Measurements from ENCODE around the gene DCXR.

DNA sequence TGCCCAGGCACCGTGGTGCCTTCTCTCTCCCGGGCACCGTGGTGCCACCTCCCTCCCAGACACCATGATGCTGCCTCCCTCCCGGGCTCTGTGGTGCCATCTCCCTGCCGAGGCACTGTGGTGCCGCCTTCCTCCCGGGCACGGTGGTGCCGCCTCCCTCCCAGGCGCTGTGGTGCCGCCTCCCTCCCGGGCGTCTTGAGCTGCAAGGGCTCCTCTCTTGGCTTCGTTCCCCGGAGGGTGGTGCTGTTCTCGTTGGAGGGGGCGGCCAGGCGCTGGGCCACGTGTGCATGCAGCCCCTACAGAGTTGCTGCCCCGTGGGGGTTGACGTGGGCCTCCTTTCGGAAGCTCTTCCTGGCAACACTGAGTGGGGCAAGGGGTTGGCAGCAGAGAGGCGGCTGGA lies 23.1 kb downstream of the DCXR start:
- TF ChIP-seq, protein P1, sequence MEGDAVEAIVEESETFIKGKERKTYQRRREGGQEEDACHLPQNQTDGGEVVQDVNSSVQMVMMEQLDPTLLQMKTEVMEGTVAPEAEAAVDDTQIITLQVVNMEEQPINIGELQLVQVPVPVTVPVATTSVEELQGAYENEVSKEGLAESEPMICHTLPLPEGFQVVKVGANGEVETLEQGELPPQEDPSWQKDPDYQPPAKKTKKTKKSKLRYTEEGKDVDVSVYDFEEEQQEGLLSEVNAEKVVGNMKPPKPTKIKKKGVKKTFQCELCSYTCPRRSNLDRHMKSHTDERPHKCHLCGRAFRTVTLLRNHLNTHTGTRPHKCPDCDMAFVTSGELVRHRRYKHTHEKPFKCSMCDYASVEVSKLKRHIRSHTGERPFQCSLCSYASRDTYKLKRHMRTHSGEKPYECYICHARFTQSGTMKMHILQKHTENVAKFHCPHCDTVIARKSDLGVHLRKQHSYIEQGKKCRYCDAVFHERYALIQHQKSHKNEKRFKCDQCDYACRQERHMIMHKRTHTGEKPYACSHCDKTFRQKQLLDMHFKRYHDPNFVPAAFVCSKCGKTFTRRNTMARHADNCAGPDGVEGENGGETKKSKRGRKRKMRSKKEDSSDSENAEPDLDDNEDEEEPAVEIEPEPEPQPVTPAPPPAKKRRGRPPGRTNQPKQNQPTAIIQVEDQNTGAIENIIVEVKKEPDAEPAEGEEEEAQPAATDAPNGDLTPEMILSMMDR (IDR thresholded peaks at IDR 0.05) = no peak
- TF ChIP-seq POLR2A (IDR thresholded peaks at IDR 0.05) = no peak

Measured in heart left ventricle (tissue), 13 donors.